Brain pericyte (primary cell): Measurements from ENCODE around the gene BEGAIN.

Source experiments
- DNase-seq: peaks from one replicate; pipeline ENCODE4 v3.0.0-alpha.2; 2012; ENCODE audit warnings: low read depth, low spot score

BEGAIN gene

GRCh38 chr14:100587086-100587762, at the start of gene BEGAIN:
BEGAIN (minus strand) TSS chr14:100587417; CDS start chr14:100587290, 127 bp downstream.
- no peak for DNase-seq

GRCh38 chr14:100636559-100636958, 49.3 kb upstream of the BEGAIN start:
- no peak for DNase-seq

DNA sequence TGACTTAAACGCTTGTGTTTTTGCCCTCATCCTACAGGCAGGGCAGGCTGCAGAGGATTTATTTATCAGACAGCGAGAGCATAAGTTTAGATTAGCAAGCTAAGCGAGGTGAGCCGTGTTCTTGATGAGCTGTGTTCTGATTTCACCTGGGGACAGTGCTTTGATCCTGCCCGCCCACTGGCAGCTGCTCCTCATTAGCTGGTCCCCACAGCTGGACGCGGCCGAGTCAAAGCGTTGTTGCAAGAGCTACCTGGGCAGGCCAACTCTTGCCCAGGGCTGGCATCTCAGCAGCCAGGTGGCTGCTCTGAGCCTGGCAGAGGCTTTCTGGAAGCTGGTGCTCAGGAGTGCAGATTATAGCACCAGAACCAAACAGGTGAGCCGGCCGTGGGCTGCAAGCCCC, 46.8 kb upstream of the BEGAIN start:
- DNase-seq, result no peak

DNA sequence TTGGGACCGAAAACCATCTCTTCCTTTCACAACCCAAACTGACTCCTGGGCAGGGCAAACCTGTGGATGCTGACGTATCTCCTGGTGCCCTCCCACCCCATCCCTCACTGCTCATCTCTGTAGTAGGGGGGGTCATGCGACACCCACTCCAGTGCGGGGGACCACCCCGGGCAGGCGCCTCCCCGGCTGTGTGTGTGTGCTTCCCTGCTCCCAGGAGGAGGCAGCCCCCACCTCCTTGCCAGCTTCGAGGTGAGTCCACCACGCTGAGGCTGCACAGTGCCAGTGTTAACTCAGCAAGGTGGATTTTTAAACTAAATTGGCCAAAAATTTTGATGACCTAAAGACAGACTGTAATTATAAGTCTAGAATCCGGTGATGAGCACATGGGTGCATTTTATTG, 46.2 kb upstream of the BEGAIN start:
- DNase-seq, result no peak

DNA sequence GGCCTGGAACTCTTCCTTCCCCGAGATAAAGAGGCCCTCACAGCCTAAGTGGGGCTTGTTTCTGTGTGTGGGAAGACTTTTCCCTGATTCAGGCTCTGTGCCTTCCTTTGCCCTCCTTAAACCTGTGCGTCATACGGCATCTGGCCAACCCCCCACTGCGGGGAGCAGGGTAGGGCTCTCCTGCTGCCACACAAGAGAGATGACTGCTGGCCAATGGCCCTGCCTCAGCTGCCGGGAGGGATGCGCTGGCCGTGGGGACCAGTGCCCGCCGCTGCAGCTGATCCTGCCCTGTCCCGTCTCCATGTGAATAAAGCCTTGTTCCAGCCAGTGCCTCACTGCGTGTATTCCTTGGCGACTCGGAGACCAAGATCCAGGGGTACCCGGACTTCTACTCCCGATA, 42.5 kb upstream of the BEGAIN start:
- DNase-seq, result no peak

DNA sequence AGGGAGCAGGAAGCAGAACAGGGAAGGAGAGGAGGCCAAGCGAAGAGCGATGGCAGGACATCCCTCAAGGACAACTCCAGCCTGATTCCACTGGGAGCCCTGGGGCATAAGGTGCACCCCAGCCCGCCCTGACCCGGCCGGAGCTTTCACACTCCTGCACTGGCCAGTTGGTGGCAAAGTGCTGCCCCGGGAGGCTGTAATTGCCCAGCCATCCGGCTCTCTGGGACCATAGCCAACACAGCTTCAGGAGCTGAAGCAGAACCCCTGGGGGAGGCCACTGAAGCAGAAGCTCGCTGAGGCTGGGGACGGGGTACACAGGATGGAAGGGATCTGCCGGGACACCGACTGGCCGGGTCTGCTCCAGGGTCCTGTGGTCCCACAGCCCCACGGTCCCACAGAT, 41.9 kb upstream of the BEGAIN start:
- DNase-seq, result no peak

DNA sequence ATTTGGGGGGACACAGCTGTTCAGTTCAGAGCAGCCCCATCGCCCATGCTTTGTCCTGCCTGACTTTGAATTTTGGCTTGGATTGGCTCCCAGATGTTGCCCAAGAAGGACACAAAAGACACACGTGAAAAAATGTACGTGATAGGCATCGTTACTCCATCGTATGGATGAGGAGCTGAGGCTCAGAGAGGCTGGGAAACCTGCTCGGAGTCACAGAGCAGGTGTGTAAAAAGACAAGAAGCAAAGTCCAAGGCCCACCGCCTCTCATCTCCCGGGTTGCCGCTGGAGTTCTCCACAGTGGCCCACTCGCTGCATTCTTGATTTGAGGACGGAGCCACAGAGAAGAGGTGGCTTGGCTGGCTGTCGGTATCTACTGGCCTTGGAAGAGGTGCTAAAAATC, 41.0 kb upstream of the BEGAIN start:
- DNase-seq, result no peak

DNA sequence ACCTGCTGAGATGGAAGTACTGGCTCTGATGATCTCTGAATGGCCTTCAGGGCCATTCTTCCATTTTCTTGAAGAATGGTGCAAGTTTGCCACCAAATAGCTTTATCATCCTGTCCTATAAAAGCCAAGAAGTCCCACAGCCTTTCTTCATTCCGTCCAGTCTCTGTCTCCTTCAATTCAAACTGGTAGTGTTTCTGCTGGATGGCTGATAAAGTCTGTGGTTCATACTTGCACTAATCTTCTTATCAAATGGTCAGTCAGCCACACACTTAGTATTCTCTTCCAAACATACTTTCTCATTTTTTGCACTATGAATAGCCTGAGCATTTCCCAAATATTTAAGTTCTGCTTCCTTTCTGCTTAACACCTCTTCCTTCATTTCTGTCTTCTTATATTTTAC, 39.4 kb upstream of the BEGAIN start:
- DNase-seq, result no peak

- DNase-seq, result no peak
Measured at GRCh38 chr14:100623961-100624360, 36.7 kb upstream of the BEGAIN start.

- no peak for DNase-seq
Measured at GRCh38 chr14:100623557-100623956, 36.3 kb upstream of the BEGAIN start.

- no peak for DNase-seq
Measured at GRCh38 chr14:100622708-100623485, 35.7 kb upstream of the BEGAIN start.

GRCh38 chr14:100622224-100622623, 35.0 kb upstream of the BEGAIN start:
- DNase-seq, result no peak

DNA sequence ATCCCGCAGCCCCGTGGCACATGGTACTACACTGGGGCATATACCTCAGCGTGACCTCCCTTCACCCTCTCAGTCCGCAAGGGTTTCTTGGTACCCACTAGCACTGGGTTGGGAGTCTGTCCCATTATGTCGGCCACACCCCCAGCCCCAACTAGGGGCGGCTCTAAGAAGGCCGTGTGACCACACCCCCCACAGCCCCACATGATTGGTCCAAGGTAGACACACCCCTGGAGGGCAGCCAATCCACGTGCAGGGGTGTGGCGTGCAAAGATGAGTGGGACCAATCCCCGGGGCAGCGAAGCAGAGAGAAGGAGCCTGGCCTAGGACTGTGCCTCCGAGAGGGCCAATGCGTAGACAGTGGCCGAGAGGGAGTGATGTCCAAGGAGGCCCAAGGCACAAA, 34.6 kb upstream of the BEGAIN start:
- no peak for DNase-seq

GRCh38 chr14:100620255-100621100, 33.3 kb upstream of the BEGAIN start:
- DNase-seq, result no peak

- no peak for DNase-seq
Measured at GRCh38 chr14:100619396-100620254, 32.4 kb upstream of the BEGAIN start.

DNA sequence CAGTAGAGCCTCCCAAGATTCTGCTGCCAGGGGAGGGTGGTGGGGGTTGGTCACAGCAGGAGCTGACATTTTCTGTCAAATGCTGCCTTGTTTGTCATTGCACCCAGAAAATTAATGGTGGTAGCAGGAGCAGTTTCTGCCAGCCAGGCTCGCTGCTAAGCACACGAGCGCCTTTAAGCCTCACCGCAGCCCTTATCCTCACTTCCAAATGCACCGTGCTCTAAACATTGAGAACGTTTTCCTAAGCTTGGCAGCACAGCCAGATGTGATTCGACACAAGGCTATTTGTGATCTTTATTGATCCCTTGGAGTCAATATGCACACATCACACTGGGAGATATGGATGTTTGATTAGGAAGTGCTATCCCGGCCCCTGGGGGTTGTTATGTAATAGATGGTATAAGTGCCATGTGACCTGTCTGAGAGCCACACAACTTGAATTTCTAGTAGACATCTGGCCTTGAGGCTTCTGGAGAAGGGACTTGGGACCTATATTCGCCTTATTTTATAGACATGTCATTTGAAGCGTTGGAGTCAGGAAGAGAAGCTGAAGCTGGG, 31.6 kb upstream of the BEGAIN start:
- DNase-seq, result no peak

DNA sequence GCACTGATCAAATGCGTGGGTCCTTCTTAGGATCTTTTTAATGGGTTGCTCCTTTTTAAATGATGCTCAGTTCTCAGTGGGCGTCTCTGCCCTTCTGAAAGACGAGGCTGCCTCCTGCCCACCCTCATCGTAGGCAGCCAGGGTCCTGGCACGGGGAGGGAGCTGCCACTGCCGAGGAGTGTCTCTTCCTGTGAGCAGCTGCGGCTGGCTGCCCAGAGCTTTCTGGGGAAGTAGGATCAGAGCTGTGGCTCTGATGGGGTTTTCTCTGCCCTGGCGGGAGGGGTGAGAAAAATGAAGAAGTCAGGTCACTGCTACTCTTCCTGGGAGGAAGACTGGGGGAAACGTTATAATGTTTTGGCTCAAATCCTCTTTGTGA, 31.1 kb upstream of the BEGAIN start:
- no peak for DNase-seq

DNA sequence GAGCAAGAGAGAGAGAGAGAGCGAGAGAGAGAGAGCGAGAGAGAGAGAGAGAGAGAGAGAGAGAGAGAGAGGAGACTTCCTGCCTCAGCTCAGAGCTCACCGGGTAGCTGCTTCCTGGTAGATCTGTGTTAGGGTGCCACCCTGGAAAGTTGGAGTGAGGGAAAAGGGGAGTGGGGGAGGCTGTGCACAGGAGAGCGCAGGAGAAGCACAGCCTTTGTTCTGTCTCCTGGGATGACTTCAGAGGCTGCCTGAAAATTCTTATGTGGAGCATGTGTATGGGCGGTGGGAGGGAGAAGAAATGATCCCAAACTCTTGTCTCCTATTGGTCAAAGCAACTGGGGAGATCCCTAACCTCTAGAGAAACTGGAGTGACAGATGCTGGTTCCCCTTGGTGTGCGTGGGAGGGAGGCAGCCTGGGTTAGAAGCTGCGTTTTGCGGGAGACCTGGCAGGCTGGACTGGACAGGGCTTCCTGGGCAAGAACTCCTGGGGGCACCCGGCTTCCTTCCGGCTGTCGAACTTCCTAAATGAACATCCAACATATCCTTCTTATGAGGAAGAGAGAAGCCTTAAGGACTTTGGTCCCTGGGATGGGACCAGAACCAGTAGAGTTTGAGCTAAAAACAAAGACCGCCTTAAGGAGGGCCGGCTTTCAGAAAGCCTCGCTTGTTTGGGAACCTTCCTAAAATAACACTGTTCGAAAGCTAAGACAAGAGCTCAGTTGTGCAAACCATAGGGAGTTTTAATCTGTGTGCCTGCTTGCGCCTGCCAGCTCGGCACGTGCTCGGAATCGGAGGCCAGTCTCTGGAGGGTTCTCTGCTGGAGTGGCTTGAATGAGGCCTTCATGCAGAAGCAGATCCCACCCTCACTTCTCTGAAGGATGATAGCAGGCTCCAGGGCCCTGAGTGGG, 30.4 kb upstream of the BEGAIN start:
- DNase-seq, result peak; percentile 29

DNA sequence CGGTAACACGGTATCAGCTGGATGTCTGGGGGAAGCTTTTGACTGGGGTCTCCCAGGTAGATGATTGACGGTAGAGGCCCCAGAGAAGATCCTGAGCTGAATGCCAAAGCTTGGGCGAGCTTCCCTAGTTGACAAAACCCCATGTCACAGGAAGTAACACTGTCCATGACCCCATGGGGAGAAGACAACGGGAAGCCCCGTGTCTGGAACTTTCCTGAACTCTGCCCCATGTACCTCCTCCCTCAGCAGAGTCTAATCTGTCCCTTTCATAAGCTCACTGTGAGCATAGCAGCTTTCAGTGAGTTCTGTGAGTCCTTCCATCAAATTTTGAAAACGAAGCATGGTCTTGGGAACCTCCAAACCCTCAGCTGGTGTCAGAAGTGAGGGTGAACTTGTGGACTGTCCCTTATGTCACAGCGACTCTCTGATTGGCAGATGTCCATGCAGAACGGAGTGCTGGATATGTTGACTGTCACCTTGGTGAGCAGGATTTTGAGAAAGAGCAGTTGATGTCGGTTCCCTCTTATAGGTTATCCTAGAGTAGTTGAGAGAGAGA, 29.7 kb upstream of the BEGAIN start:
- no peak for DNase-seq
